HepG2 (cell line): ENCODE results near the gene CAPN11. TPM values are rescaled to one million over a fixed set of nuclear protein-coding genes. Genes with fewer than 3 reads are reported as not detected.

Experiments
- BRCA1 ChIP-seq: sonication (generic); formaldehyde crosslinking; IDR thresholded peaks from 2 replicates; pipeline ENCODE4 v1.4.0; 2020; ENCODE audit warnings: missing genetic modification reagents
- CREBL2 ChIP-seq: sonication (generic); formaldehyde crosslinking; IDR thresholded peaks from 2 replicates; pipeline ENCODE4 v1.8.1; 2023; ENCODE audit warnings: missing genetic modification reagents, mild to moderate bottlenecking, borderline replicate concordance
- ESRRA ChIP-seq: sonication (generic); formaldehyde crosslinking; IDR thresholded peaks from 2 replicates; pipeline ENCODE4 v1.5.1; 2020; ENCODE audit warnings: mild to moderate bottlenecking, low read depth, missing genetic modification reagents
- FOXA3 ChIP-seq: IDR thresholded peaks from 2 replicates; pipeline ENCODE4 v1.6.1; 2016; ENCODE audit warnings: missing genetic modification reagents, missing compliant biosample characterization
- HHEX ChIP-seq: IDR thresholded peaks from 2 replicates; pipeline ENCODE4 v1.6.1; 2016; ENCODE audit warnings: control low read depth
- IKZF4 ChIP-seq: sonication (generic); formaldehyde crosslinking; IDR thresholded peaks from 2 replicates; pipeline ENCODE4 v1.5.1; 2020; ENCODE audit warnings: borderline replicate concordance, mild to moderate bottlenecking, low read depth, missing genetic modification reagents; ENCODE audit errors: not compliant biosample characterization
- MEIS2 ChIP-seq: sonication (generic); formaldehyde crosslinking; IDR thresholded peaks from 2 replicates; pipeline ENCODE4 v1.9.0; 2021; ENCODE audit warnings: mild to moderate bottlenecking, missing genetic modification reagents
- NFYC ChIP-seq: IDR thresholded peaks from 2 replicates; pipeline ENCODE4 v1.6.1; 2016; ENCODE audit warnings: missing genetic modification reagents, missing compliant biosample characterization
- RCOR2 ChIP-seq: IDR thresholded peaks from 2 replicates; pipeline ENCODE4 v1.6.1; 2016; ENCODE audit warnings: missing biosample characterization, missing genetic modification reagents
- SMAD9 ChIP-seq: sonication (generic); formaldehyde crosslinking; IDR thresholded peaks from 2 replicates; pipeline ENCODE4 v1.5.1; 2020; ENCODE audit warnings: mild to moderate bottlenecking, missing genetic modification reagents
- SMYD3 ChIP-seq: sonication (generic); formaldehyde crosslinking; IDR thresholded peaks from 2 replicates; pipeline ENCODE4 v1.8.1; 2023; ENCODE audit warnings: mild to moderate bottlenecking, missing genetic modification reagents
- SP4 ChIP-seq: sonication (generic); formaldehyde crosslinking; IDR thresholded peaks from 2 replicates; pipeline ENCODE4 v1.8.1; 2023; ENCODE audit warnings: mild to moderate bottlenecking, missing genetic modification reagents
- TFAP4 ChIP-seq: sonication (generic); IDR thresholded peaks from 2 replicates; pipeline ENCODE4 v1.6.1; 2016; ENCODE audit warnings: low read depth, borderline replicate concordance
- THAP7 ChIP-seq: sonication (generic); formaldehyde crosslinking; IDR thresholded peaks from 2 replicates; pipeline ENCODE4 v1.8.1; 2023; ENCODE audit warnings: mild to moderate bottlenecking, missing genetic modification reagents
- YY1 ChIP-seq: IDR thresholded peaks from 2 replicates; pipeline ENCODE4 v1.6.1; 2011; ENCODE audit warnings: low read length, low read depth, moderate library complexity, mild to moderate bottlenecking; ENCODE audit not compliant: insufficient read depth, insufficient replicate concordance
- ZBTB49 ChIP-seq: sonication (generic); formaldehyde crosslinking; IDR thresholded peaks from 2 replicates; pipeline ENCODE4 v1.4.0; 2020; ENCODE audit warnings: missing genetic modification reagents, borderline replicate concordance
- ZFX ChIP-seq: sonication (generic); formaldehyde crosslinking; IDR thresholded peaks from 2 replicates; pipeline ENCODE4 v1.4.0; 2020; ENCODE audit warnings: mild to moderate bottlenecking, low read depth, missing genetic modification reagents, moderate library complexity
- ZMYM4 ChIP-seq: sonication (generic); formaldehyde crosslinking; IDR thresholded peaks from 2 replicates; pipeline ENCODE4 v1.8.1; 2023; ENCODE audit warnings: mild to moderate bottlenecking, missing genetic modification reagents
- ZNF276 ChIP-seq: sonication (generic); formaldehyde crosslinking; IDR thresholded peaks from 2 replicates; pipeline ENCODE4 v1.4.0; 2020; ENCODE audit warnings: mild to moderate bottlenecking, low read depth, missing genetic modification reagents
- ZNF30 ChIP-seq: sonication (generic); formaldehyde crosslinking; IDR thresholded peaks from 2 replicates; pipeline ENCODE4 v1.5.0; 2020; ENCODE audit warnings: mild to moderate bottlenecking, missing genetic modification reagents
- ZNF44 ChIP-seq: sonication (generic); formaldehyde crosslinking; IDR thresholded peaks from 2 replicates; pipeline ENCODE4 v1.5.1; 2020; ENCODE audit warnings: mild to moderate bottlenecking, missing genetic modification reagents
- ZNF781 ChIP-seq: sonication (generic); formaldehyde crosslinking; IDR thresholded peaks from 2 replicates; pipeline ENCODE4 v1.5.1; 2020; ENCODE audit warnings: borderline replicate concordance, mild to moderate bottlenecking, missing genetic modification reagents; ENCODE audit errors: not compliant biosample characterization
- ZXDC ChIP-seq: sonication (generic); formaldehyde crosslinking; IDR thresholded peaks from 2 replicates; pipeline ENCODE4 v1.5.0; 2020; ENCODE audit warnings: mild to moderate bottlenecking, missing genetic modification reagents
- polyA plus RNA-seq, 8 experiments: library from polyadenylated mRNA; depleted of rRNA in 3 of 8; stranded (reverse) in 7 of 8; unstranded in 1 of 8; fragments of >200 nt; fragmentation: Illumina TruSeq in 4 of 8; extraction: Trizol in 4 of 8; gene quantifications; 2 replicates each; pipeline versions ENCODE4 v1.2.1 to v1.2.3, GENCODE V29; 2011 to 2016; ENCODE audit warnings: low read depth in 4 of 8, missing spikeins in 1 of 8, mixed read lengths in 1 of 8; ENCODE audit not compliant: insufficient read depth in 1 of 8
- total RNA-seq, 5 experiments: library from RNA; depleted of rRNA; stranded (reverse); fragments of >200 nt; fragmentation: Illumina TruSeq; extraction: Trizol; gene quantifications; 2 replicates each; pipeline ENCODE4 v1.2.3, GENCODE V29; 2016; ENCODE audit warnings: low read depth in 1 of 5

Gene CAPN11
- total and polyA plus RNA-seq, 2 of the 13 experiments (the other 11 are each of a cell fraction or from before 2014, with no cell fraction given) = 0.07 to 0.11 TPM

- TF ChIP-seq MEIS2 (CRISPR knock-in tag) (no peak), ZMYM4 (CRISPR knock-in tag) (0 out of 2 replicates have a peak, but pooled peaks have one; percentile 17), CREBL2 (CRISPR knock-in tag) (no peak), YY1 (no peak), ESRRA (no peak), HHEX (no peak), ZNF44 (no peak), TFAP4 (no peak), ZNF276 (CRISPR knock-in tag) (no peak), IKZF4 (CRISPR knock-in tag) (no peak), NFYC (CRISPR knock-in tag) (no peak), ZNF30 (no peak), ZBTB49 (CRISPR knock-in tag) (no peak), RCOR2 (CRISPR knock-in tag) (no peak), THAP7 (CRISPR knock-in tag) (no peak), SP4 (CRISPR knock-in tag) (no peak), ZNF781 (CRISPR knock-in tag) (no peak), ZXDC (no peak), FOXA3 (CRISPR knock-in tag) (no peak), SMYD3 (CRISPR knock-in tag) (no peak), SMAD9 (CRISPR knock-in tag) (no peak), ZFX (no peak), BRCA1 (CRISPR knock-in tag) (no peak)
These were observed 49.3 kb downstream of the CAPN11 start (continued) for GRCh38 chr6:44207966-44208365.
